Esophagus squamous epithelium (tissue), 4 donors: ENCODE measurements around the gene ZRANB1.

Source experiments
- POLR2A ChIP-seq, 4 donors: fragments of 450-650 bp; IDR thresholded peaks; one replicate each; pipeline ENCODE4 v1.6.1; 2017; ENCODE audit warnings: antibody characterized with exemption in 4 of 4, mild to moderate bottlenecking in 4 of 4, moderate library complexity in 3 of 4
- TF ChIP-seq, protein P1 (sequence below), 6 experiments: fragments of 450-650 bp in 4 of 6; fragments of 200-600 bp in 2 of 6; sonication (generic) in 2 of 6; IDR thresholded peaks; one replicate each; pipeline ENCODE4 v1.5.1; 2016 to 2019; ENCODE audit warnings: antibody characterized with exemption in 6 of 6, mild to moderate bottlenecking in 4 of 6, moderate library complexity in 4 of 6

GRCh38 chr10:125020871-125021270, 78.9 kb downstream of the ZRANB1 start:
- TF ChIP-seq, protein P1, sequence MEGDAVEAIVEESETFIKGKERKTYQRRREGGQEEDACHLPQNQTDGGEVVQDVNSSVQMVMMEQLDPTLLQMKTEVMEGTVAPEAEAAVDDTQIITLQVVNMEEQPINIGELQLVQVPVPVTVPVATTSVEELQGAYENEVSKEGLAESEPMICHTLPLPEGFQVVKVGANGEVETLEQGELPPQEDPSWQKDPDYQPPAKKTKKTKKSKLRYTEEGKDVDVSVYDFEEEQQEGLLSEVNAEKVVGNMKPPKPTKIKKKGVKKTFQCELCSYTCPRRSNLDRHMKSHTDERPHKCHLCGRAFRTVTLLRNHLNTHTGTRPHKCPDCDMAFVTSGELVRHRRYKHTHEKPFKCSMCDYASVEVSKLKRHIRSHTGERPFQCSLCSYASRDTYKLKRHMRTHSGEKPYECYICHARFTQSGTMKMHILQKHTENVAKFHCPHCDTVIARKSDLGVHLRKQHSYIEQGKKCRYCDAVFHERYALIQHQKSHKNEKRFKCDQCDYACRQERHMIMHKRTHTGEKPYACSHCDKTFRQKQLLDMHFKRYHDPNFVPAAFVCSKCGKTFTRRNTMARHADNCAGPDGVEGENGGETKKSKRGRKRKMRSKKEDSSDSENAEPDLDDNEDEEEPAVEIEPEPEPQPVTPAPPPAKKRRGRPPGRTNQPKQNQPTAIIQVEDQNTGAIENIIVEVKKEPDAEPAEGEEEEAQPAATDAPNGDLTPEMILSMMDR (IDR thresholded peaks at IDR 0.05), result no peak
- no peak for TF ChIP-seq POLR2A (IDR thresholded peaks at IDR 0.05)
